ENCODE measurements around the gene ATXN8OS. TPM values are rescaled to one million over a fixed set of nuclear protein-coding genes. Genes with fewer than 3 reads are reported as not detected.
"Not testable (repeated sequence)": the region's sequence is repeated elsewhere in the genome, so short reads cannot be mapped to it uniquely, and the experiment has no call there.

ATXN8OS gene
- total RNA-seq, 4 donors from 2014 or later, result not detected

DNA sequence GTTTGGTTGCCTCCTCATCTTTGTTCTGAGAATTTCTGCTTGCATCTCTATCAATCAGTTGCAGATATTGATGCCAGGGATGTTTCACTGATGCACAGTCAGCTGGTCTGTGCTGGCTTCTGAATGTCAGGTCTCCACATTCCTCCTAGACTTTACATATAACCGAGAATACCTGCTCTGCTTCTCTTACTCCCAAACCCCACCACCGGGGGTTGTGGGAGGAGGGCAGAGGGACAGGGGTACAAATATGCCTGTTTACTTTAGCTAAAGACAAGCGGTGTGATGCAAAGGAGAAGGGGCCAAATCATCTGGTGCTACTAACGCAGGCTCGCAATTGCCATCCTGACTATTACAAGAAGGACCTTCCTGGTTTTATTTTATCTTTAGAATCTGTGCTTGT, 18.1 kb downstream of the ATXN8OS start:
- Histone ChIP-seq H3K36me3 (no peaks in the 10 kb centered on the region), H3K4me1 (no peaks in the 10 kb centered on the region), H3K27me3 (no peaks in the 10 kb centered on the region), H3K27ac (no peak overlapping the region), H3K4me3 (no peak overlapping the region), H3K9me3 (no peaks in the 10 kb centered on the region)
- DNase-seq, result no peak
- TF ChIP-seq POLR2A (IDR thresholded peaks at IDR 0.05), result no peak
- TF ChIP-seq, protein P1, sequence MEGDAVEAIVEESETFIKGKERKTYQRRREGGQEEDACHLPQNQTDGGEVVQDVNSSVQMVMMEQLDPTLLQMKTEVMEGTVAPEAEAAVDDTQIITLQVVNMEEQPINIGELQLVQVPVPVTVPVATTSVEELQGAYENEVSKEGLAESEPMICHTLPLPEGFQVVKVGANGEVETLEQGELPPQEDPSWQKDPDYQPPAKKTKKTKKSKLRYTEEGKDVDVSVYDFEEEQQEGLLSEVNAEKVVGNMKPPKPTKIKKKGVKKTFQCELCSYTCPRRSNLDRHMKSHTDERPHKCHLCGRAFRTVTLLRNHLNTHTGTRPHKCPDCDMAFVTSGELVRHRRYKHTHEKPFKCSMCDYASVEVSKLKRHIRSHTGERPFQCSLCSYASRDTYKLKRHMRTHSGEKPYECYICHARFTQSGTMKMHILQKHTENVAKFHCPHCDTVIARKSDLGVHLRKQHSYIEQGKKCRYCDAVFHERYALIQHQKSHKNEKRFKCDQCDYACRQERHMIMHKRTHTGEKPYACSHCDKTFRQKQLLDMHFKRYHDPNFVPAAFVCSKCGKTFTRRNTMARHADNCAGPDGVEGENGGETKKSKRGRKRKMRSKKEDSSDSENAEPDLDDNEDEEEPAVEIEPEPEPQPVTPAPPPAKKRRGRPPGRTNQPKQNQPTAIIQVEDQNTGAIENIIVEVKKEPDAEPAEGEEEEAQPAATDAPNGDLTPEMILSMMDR (IDR thresholded peaks at IDR 0.05), result no peak

DNA sequence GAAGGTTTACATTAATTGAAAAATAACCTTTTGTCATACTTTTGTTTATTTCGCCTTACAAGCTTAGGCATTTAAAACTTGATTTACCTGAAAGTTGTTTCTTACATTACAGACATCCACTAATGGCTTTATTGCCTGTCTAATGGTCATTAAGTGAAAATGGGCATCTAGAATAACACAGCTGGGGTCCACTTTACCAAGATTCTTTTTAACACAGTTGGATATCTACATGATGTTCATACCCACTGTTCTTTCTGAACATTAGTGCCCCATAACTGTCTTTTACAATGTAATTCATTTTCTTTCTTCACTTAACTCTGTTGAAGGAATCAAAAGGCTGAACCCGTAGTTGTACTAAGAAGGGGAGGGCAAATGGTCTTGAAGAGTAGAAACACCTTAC, 20.5 kb downstream of the ATXN8OS start:
- H3K4me1 ChIP-seq, result no peaks in the 10 kb centered on the region
- no peaks in the 10 kb centered on the region for H3K36me3 ChIP-seq
- H3K27me3 ChIP-seq, result no peaks in the 10 kb centered on the region
- no peaks in the 10 kb centered on the region for H3K9me3 ChIP-seq
- TF ChIP-seq POLR2A (IDR thresholded peaks at IDR 0.05), result no peak
- TF ChIP-seq, protein P1 (IDR thresholded peaks at IDR 0.05), result no peak
- no peak overlapping the region for H3K27ac ChIP-seq
- H3K4me3 ChIP-seq, result no peak overlapping the region
- DNase-seq, result no peak

- H3K36me3 ChIP-seq, H3K4me1 ChIP-seq, H3K9me3 ChIP-seq, H3K4me3 ChIP-seq, DNase-seq, H3K27ac ChIP-seq, H3K27me3 ChIP-seq: not testable (repeated sequence)
Observed at GRCh38 chr13:70142658-70143057, 35.0 kb downstream of the ATXN8OS start.

DNA sequence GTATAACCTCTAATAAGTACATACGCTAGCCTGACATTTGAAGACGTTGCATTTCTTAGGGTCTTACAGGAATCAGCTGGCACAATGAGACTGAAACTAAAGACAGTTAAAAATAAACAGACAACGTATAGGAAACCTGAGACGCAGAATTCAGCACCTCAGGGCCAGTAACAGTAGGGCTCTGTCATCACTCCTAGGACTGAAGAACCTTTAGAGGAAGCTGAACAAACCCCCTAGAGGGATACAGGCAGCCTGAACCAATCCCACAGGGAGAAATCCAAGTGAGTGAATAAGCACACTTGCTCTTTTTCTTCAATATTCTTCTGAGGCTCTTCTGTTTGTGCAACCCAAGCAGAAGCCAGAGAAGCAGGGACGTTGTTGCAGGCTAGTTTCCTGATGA, 54.5 kb downstream of the ATXN8OS start:
- Histone ChIP-seq H3K9me3 (no peaks in the 10 kb centered on the region), H3K4me1 (no peaks in the 10 kb centered on the region), H3K4me3 (no peak overlapping the region), H3K27me3 (no peaks in the 10 kb centered on the region), H3K27ac (no peak overlapping the region), H3K36me3 (no peaks in the 10 kb centered on the region)
- no peak for TF ChIP-seq POLR2A (IDR thresholded peaks at IDR 0.05)
- TF ChIP-seq, protein P1 (IDR thresholded peaks at IDR 0.05), result no peak
- no peak for DNase-seq

DNA sequence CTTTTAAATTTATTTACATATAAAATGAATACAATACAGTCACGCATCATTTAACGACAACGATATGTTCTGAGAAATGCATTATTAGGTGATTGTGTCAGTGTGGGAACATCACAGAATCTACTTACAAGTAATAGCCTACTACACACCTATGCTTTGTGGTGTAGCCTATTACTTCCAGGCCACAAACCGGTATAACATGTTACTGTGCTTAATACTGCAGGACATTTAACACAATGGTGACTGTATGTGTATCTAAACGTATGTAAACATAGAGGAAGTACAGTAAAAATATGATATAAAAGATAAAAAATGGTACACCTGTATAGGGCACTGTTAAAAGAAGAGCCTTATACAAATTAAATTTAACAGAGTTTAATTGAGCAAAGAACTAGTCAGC, 63.1 kb downstream of the ATXN8OS start:
- H3K4me3 ChIP-seq, result no peak overlapping the region
- no peaks in the 10 kb centered on the region for H3K9me3 ChIP-seq
- DNase-seq, result no peak
- H3K4me1 ChIP-seq, result no peaks in the 10 kb centered on the region
- no peak overlapping the region for H3K27ac ChIP-seq
- no peaks in the 10 kb centered on the region for H3K27me3 ChIP-seq
- TF ChIP-seq, protein P1 (IDR thresholded peaks at IDR 0.05), result no peak
- no peak for TF ChIP-seq POLR2A (IDR thresholded peaks at IDR 0.05)
- no peaks in the 10 kb centered on the region for H3K36me3 ChIP-seq

DNA sequence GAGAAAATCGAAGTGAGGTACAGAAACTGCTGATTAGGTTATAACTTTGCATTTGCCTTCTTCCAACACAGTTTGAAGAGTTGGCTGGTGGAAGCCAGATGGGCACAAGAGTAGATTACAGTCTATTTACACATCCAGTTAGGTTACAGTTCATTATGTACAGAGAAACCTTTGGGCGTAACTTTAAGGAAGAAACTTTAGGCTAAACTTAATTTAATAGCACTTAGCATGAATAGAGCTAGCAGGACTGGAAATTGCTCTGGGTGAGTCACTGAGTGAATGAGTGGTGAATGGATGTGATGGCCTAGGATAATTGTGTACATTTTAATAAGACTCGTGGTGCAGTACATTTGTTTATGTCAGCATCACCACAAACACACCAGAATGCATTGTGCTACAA, 63.5 kb downstream of the ATXN8OS start:
- Histone ChIP-seq H3K27me3 (no peaks in the 10 kb centered on the region), H3K36me3 (no peaks in the 10 kb centered on the region), H3K4me3 (no peak overlapping the region), H3K4me1 (no peaks in the 10 kb centered on the region), H3K9me3 (no peaks in the 10 kb centered on the region), H3K27ac (no peak overlapping the region)
- TF ChIP-seq POLR2A (IDR thresholded peaks at IDR 0.05), result no peak
- TF ChIP-seq, protein P1 (IDR thresholded peaks at IDR 0.05), result no peak
- DNase-seq, result no peak
